T-cell (primary cell): ENCODE data around the gene NFIX. TPM values are rescaled to one million over a fixed set of nuclear protein-coding genes. Genes with fewer than 3 reads are reported as not detected.

ENCODE experiments used
- ATAC-seq, 4 experiments: fragments of 200-7000 bp in 3 of 4; fragments of 150-1000 bp in 1 of 4; cut with Tn5 transposase; replicated peaks in 1 of 4; 1 replicate in 3 of 4; 2 replicates in 1 of 4; pipeline ENCODE4 v1.10.0; 2021; ENCODE audit warnings: moderate library complexity in 3 of 4, mild to moderate bottlenecking in 2 of 4, moderate number of reproducible peaks in 1 of 4
- CTCF ChIA-PET, 2 donors: fragments of 300-600 bp; sonication (Branson Sonifier 250); formaldehyde crosslinking; loops; one replicate each; lab custom pipeline; 2022; ENCODE audit warnings: antibody characterized with exemption in 2 of 2; lab: Charles Lee
- POLR2A ChIA-PET, 2 donors: fragments of 300-600 bp; sonication (Branson Sonifier 250); formaldehyde crosslinking; loops; one replicate each; lab custom pipeline; 2022; ENCODE audit warnings: antibody characterized with exemption in 2 of 2; lab: Charles Lee
- DNase-seq, 35 experiments: peaks; one replicate each; pipeline versions ENCODE4 v3.0.0 to v3.0.0-alpha.2; 2013 to 2023
- H3K27ac ChIP-seq: one replicate; pipeline ENCODE4 v1.5.1; 2013; ENCODE audit warnings: low read length
- H3K27me3 ChIP-seq, 2 experiments: replicated peaks in 1 of 2; 1 replicate in 1 of 2; 2 replicates in 1 of 2; pipeline versions ENCODE4 v1.6.1 to v1.7.0; 2013; ENCODE audit warnings: low read length in 1 of 2, mixed read lengths in 1 of 2; ENCODE audit not compliant: control insufficient read depth in 2 of 2, insufficient read depth in 2 of 2; ENCODE audit errors: extremely low read depth in 1 of 2
- H3K36me3 ChIP-seq, 2 donors: 1 replicate in 1 of 2; 2 replicates in 1 of 2; pipeline versions ENCODE4 v1.6.1 to v1.7.0; 2013; ENCODE audit warnings: low read length in 1 of 2; ENCODE audit not compliant: control insufficient read depth in 2 of 2, insufficient read depth in 1 of 2; ENCODE audit errors: extremely low read depth in 1 of 2
- H3K4me1 ChIP-seq, 2 experiments: 1 replicate in 1 of 2; 2 replicates in 1 of 2; pipeline versions ENCODE4 v1.6.1 to v1.7.0; 2013; ENCODE audit warnings: low read length in 2 of 2, mixed read lengths in 1 of 2; ENCODE audit not compliant: insufficient read depth in 2 of 2, control insufficient read depth in 1 of 2; ENCODE audit errors: extremely low read depth in 1 of 2
- H3K4me3 ChIP-seq, 2 donors: 1 replicate in 1 of 2; 2 replicates in 1 of 2; pipeline versions ENCODE4 v1.5.1 to v1.7.0; 2013; ENCODE audit warnings: mild to moderate bottlenecking in 2 of 2, low read length in 1 of 2, moderate library complexity in 1 of 2; ENCODE audit not compliant: control insufficient read depth in 1 of 2; ENCODE audit errors: extremely low read depth in 1 of 2
- H3K9me3 ChIP-seq: 2 replicates; pipeline ENCODE4 v1.7.0; 2013
- H3K27ac Mint-ChIP-seq, 2 donors: one replicate each; pipeline ENCODE4 v1.8.0; 2020 to 2021; ENCODE audit warnings: mild to moderate bottlenecking in 2 of 2, mixed read lengths in 2 of 2
- H3K27me3 Mint-ChIP-seq, 2 donors: one replicate each; pipeline ENCODE4 v1.8.0; 2021 to 2022; ENCODE audit warnings: mixed read lengths in 2 of 2
- H3K36me3 Mint-ChIP-seq: one replicate; pipeline ENCODE4 v1.8.0; 2021; ENCODE audit warnings: mixed read lengths
- H3K4me1 Mint-ChIP-seq, 3 donors: one replicate each; pipeline ENCODE4 v1.8.0; 2020 to 2022; ENCODE audit warnings: mixed read lengths in 3 of 3, mild to moderate bottlenecking in 1 of 3
- H3K4me3 Mint-ChIP-seq, 3 donors: one replicate each; pipeline ENCODE4 v1.8.0; 2020 to 2022; ENCODE audit warnings: mild to moderate bottlenecking in 3 of 3, mixed read lengths in 3 of 3, moderate library complexity in 3 of 3
- H3K9me3 Mint-ChIP-seq, 3 donors: one replicate each; pipeline ENCODE4 v1.8.0; 2020 to 2022; ENCODE audit warnings: mixed read lengths in 3 of 3
- WGBS: methylation state at CpG from one replicate; pipeline ENCODE4 v1.1.5; 2013; ENCODE audit warnings: missing lambda C conversion rate; ENCODE audit not compliant: insufficient coverage; 5-methylcytosine and 5-hydroxymethylcytosine counted together
- total RNA-seq, 35 experiments: library from RNA in 6 of 35; stranded (reverse) in 6 of 35; fragments of 120-200 nt in 1 of 35; gene quantifications; one replicate each; pipeline versions ENCODE4 v1.2.1 to v1.2.4 and lab custom pipeline; 2013 to 2026

NFIX gene
- total RNA-seq, 5 donors from 2014 or later (not counting 1 experiment from before 2014, with no cell fraction given): 3.9 to 6.6 (median 6.3) TPM

DNA sequence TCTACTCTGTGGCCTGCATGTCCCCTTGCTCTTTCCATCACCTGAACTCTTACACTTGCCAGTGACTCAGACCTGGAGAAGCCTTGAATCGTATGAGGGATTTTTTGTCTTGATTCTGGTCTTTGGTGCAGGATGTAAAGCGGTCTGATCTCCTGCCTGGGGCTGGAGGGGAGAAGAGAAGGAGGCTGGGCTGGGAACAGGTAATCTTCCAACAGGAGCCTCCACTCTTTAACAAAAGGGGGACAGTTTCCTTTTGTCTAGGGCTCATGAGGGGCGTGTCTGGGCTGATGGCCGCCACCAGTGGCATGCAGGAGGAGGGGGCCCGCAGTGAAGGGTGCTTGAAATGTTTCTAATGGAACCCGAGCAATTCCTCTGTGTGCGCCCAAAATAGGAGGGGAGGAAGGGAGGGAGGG is 24.7 kb downstream of the NFIX start:
- peaks cover 30 to 49% of the 10 kb centered on the region in 2 donors for H3K27me3 Mint-ChIP-seq

DNA sequence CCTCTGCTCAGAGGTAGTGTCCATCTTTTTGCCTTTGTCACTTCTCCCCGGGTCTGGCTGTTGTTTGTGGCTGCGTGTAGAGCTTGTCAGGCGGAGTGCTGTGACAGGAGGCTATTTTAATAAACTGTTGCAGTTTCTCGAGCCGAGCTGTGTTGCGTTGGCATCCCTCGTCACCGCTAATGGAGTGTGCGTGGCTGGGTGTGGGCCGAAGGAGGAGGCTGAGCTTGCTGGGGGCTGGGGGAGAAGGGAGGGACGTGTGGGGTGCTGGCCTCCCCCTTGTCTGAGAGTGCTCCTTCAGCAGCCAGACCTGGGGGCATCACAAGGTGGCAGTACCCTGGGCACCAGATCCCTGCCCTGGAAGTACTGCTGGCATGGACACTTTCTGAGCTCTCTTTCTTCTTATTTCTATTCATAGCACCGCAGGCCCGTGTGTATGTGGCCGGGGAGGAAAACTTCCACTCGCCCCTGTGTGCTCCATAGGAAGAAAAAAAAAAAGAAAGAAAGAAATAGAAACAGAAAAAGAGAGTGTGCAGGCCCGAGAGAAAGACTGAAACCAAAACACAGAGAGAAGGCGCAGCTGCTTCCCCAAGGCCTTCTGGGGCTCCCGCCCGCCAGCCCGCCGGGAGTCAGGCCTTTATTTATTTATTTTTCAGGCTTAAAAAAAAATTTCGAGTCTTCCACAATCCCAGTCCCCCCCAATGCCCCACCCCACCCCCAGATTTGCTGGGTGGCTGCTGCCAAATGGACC is 27.0 kb downstream of the NFIX start:
- ChIA-PET CTCF (no interaction called here), POLR2A (interaction anchor here in 1 of 2 donors (0.6 kb wide), 1 partner anchor 8 kb away, joined by 4 read pairs; no protein-coding TSS in a partner anchor)
- Histone ChIP-seq H3K4me3 (no peak overlapping the region), H3K9me3 (no peaks in the 10 kb centered on the region), H3K36me3 (no peaks in the 10 kb centered on the region), H3K27me3 (peaks cover 17 to 67% of the 10 kb centered on the region in 2 experiments), H3K27ac (no peak overlapping the region), H3K4me1 (peaks cover 0 to 27% of the 10 kb centered on the region in 2 experiments)
- Mint-ChIP-seq H3K36me3 (peaks cover 22% of the 10 kb centered on the region), H3K4me1 (peaks cover 23 to 31% (median 26%) of the 10 kb centered on the region in 3 donors), H3K4me3 (peak overlapping the region in 1 of 3 donors; percentile 75), H3K27ac (no peak overlapping the region), H3K9me3 (no peaks in the 10 kb centered on the region), H3K27me3 (peaks cover 37 to 52% of the 10 kb centered on the region in 2 donors)
- ATAC-seq (no peak), DNase-seq (no peak)
- WGBS: 66% methylated on average over 13 of the region's 22 CpGs

More for the DNA sequence above, 24.7 kb downstream of the NFIX start:
- no peak for ATAC-seq
- H3K4me1 ChIP-seq: peaks cover 0 to 27% of the 10 kb centered on the region in 2 experiments
- no peaks in the 10 kb centered on the region for H3K9me3 Mint-ChIP-seq
- WGBS: 80% methylated on average over 2 of the region's 7 CpGs
- no peak overlapping the region for H3K27ac Mint-ChIP-seq
- no peaks in the 10 kb centered on the region for H3K9me3 ChIP-seq
- no peak for DNase-seq
- no peak overlapping the region for H3K27ac ChIP-seq
- ChIA-PET CTCF (no interaction called here), POLR2A (no interaction called here)
- H3K4me1 Mint-ChIP-seq: peaks cover 21 to 31% (median 22%) of the 10 kb centered on the region in 3 donors
- peaks cover 7% of the 10 kb centered on the region for H3K36me3 Mint-ChIP-seq
- H3K27me3 ChIP-seq: peaks cover 31 to 68% of the 10 kb centered on the region in 2 experiments
- no peaks in the 10 kb centered on the region for H3K36me3 ChIP-seq
- no peak overlapping the region for H3K4me3 Mint-ChIP-seq
- H3K4me3 ChIP-seq: no peak overlapping the region

DNA sequence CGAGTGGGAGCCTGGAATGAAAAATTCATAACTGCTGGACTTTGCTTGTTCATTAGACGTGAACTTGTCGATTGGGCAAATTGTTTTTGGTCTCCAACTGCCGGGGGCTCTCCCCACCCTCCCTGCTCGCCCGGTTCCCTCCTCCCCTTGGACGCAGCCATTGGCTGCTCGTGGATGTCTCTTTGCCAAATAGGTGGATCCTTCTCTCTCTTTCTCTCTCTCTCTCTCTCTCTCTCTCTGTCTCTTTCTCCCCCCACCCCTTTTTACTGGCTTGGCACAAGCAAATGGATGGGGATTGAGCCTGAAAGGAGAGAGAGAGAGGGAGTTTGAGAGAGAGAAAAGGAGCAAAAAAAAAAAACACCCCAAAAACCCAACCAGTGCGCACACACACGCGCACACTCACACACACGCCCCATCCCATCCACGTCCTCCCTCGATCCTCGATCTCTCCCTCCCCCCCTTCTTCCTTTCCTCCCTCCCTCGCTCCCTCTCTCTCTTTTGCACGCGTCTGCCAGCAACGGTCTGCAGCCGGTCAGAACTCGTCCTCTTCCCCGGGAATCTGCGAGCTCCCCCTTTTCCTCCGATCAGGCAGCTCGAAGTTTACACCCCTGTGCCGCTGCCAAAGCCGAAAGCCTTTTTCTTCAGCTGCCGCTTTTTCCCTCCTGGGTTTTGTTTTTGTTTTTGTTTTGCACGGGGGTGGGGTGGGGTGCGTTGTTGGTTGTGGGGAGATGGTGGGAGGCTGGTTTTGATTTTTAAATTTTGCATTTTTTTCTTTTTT is 27.8 kb downstream of the NFIX start:
- Mint-ChIP-seq H3K27me3 (peaks cover 32 to 45% of the 10 kb centered on the region in 2 donors), H3K36me3 (peaks cover 22% of the 10 kb centered on the region), H3K4me1 (peaks cover 23 to 31% (median 26%) of the 10 kb centered on the region in 3 donors), H3K27ac (peak overlapping the region in 1 of 2 donors; percentile 8), H3K9me3 (no peaks in the 10 kb centered on the region), H3K4me3 (peak overlapping the region; percentile 50 to 75 (median 68))
- POLR2A ChIA-PET: no interaction called here
- ATAC-seq: peak in 1 of 4 experiments; percentile 17
- Histone ChIP-seq H3K4me3 (peak overlapping the region in 1 of 2 donors; percentile 30), H3K27ac (no peak overlapping the region), H3K4me1 (peaks cover 0 to 27% of the 10 kb centered on the region in 2 experiments), H3K27me3 (peaks cover 16 to 69% of the 10 kb centered on the region in 2 experiments), H3K9me3 (no peaks in the 10 kb centered on the region), H3K36me3 (no peaks in the 10 kb centered on the region)
- 9% methylated on average over 13 of the region's 30 CpGs for WGBS
- CTCF ChIA-PET: interaction anchor here in 1 of 2 donors (0.7 kb wide), 2 partner anchors 11 to 19 kb away, joined by 3 read pairs; no protein-coding TSS in a partner anchor
- DNase-seq: no peak

DNA sequence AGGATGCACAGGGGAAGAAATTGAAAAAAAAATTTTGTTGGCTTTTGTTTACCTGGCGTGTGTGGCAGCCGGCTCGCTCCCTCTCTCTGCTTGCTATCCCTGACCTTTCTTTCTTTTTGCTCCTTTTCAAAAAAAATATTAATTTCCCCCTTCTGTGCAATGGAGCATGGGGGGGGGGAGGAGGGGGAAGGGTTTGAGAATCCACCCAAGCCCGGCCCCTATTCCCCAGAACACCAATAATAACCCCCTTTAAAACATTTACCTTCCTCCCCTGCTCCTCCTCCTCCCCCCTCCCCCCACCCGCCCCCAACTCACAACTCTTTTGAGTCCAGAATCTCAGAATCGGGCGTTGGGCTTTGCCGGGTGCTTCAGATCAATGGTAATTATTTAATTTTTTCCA is 28.4 kb downstream of the NFIX start:
- no peak for ATAC-seq
- H3K4me3 ChIP-seq: peak overlapping the region in 1 of 2 donors; percentile 30

GRCh38 chr19:13024126-13024950 is 29.1 kb downstream of the NFIX start:
- Histone ChIP-seq H3K27ac (no peak overlapping the region), H3K36me3 (no peaks in the 10 kb centered on the region), H3K27me3 (peaks cover 6 to 66% of the 10 kb centered on the region in 2 experiments), H3K4me1 (peaks cover 0 to 27% of the 10 kb centered on the region in 2 experiments), H3K9me3 (no peaks in the 10 kb centered on the region), H3K4me3 (peak overlapping the region in 1 of 2 donors; percentile 11)
- CTCF ChIA-PET: no interaction called here
- H3K36me3 Mint-ChIP-seq: peaks cover 22% of the 10 kb centered on the region
- H3K4me3 Mint-ChIP-seq: peak overlapping the region; percentile 54 to 75 (median 55)
- 24% methylated on average over 29 of the region's 37 CpGs for WGBS
- H3K27me3 Mint-ChIP-seq: peaks cover 32 to 43% of the 10 kb centered on the region in 2 donors
- peak overlapping the region in 1 of 2 donors; percentile 52 for H3K27ac Mint-ChIP-seq
- POLR2A ChIA-PET: no interaction called here
- H3K9me3 Mint-ChIP-seq: no peaks in the 10 kb centered on the region
- ATAC-seq (peak in 1 of 4 experiments; percentile 42), DNase-seq (peak in 1 of 35 experiments; percentile 19)
- H3K4me1 Mint-ChIP-seq: peaks cover 23 to 31% (median 26%) of the 10 kb centered on the region in 3 donors

More for the DNA sequence above, 28.4 kb downstream of the NFIX start:
- Mint-ChIP-seq H3K4me1 (peaks cover 23 to 31% (median 26%) of the 10 kb centered on the region in 3 donors), H3K36me3 (peaks cover 22% of the 10 kb centered on the region), H3K4me3 (peak overlapping the region; percentile 50 to 75 (median 62)), H3K27ac (no peak overlapping the region), H3K27me3 (peaks cover 32 to 43% of the 10 kb centered on the region in 2 donors), H3K9me3 (no peaks in the 10 kb centered on the region)
- POLR2A ChIA-PET: no interaction called here
- peaks cover 0 to 27% of the 10 kb centered on the region in 2 experiments for H3K4me1 ChIP-seq
- H3K27me3 ChIP-seq: peaks cover 13 to 66% of the 10 kb centered on the region in 2 experiments
- CTCF ChIA-PET: interaction anchor here in 1 of 2 donors (0.7 kb wide), 1 partner anchor 19 kb away, joined by 3 read pairs; no protein-coding TSS in a partner anchor
- WGBS: no CpG with 5 or more reads among the region's 8 CpGs
- H3K27ac ChIP-seq: no peak overlapping the region
- no peak for DNase-seq
- no peaks in the 10 kb centered on the region for H3K36me3 ChIP-seq
- no peaks in the 10 kb centered on the region for H3K9me3 ChIP-seq
